WI38 (cell line): ENCODE results near the gene TOMM6.
A peak's percentile ranks its signal among the peaks of the same experiment; 100 is the strongest.

Source experiments
- H3K4me3 ChIP-seq: 2 replicates; pipeline ENCODE4 v1.5.1; 2011; ENCODE audit warnings: low read depth, mild to moderate bottlenecking, control low read depth, low read length
- CTCF ChIP-seq: IDR thresholded peaks from 2 replicates; pipeline ENCODE4 v1.5.1; 2012; ENCODE audit warnings: low read depth, mild to moderate bottlenecking, control low read depth, low read length

The TOMM6 gene

DNA sequence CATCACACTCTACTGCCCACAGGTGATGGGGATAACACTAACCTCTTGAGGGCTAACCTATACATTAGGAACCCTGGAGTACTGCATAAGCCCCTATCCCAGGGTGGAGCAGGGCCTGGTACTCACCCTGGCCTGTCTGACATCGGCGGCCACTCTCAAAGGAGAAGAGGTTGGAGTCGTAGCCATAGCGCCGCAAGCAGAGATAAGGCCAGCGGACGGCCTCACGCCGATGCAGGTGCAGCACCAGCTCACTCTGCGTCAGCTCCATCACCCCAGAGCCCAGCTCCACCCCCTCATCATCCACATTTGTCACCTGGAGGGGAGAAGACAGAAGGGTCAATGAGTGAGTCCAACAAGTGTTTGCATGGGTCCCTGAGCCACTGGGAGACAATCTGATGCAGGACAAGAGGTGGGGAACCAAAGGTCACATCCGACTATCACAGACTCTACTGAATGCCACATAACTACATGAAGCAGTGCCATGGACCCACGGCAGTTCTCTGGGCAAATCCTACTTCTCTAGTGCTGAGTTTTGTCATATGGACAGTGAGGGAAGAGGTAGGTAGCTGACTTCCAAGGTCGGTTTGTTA lies 12.1 kb upstream of the TOMM6 start:
- TF ChIP-seq CTCF = no peak
- H3K4me3 ChIP-seq = no peak overlapping the region

DNA sequence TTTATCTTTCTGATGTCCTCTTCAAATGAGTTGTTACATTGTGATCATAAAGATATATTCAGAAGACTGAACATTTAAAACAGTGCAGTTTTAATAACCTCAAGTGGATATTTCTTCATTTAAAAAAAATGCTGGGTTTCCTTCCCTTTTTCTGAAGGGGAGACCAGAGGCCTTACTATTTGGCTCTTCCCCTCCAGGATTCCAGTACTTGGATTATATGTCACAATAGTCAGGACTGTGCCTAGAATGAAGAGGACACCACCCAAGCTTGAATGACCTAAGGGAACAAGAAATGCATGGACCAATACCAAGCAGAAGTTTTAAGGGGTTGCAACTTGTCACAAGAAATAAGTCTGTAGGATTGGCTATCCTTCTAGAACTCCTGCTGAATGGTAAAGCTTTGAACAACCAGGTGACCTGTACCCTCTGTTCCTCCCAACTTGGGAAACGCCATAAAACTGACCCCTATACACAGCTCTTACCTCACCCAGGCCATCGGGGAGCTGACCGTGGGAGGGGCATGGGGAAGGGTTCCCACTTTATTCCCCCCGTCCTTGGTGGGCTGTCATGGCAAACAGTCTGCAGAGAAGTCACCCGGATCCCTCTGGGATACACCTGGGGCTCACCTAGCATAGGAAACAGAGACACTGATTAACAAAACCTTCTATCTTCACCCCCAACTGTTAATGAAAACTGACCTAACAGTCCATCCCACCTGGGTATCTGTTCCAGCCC lies 9.8 kb upstream of the TOMM6 start:
- no peak overlapping the region for H3K4me3 ChIP-seq
- no peak for TF ChIP-seq CTCF

DNA sequence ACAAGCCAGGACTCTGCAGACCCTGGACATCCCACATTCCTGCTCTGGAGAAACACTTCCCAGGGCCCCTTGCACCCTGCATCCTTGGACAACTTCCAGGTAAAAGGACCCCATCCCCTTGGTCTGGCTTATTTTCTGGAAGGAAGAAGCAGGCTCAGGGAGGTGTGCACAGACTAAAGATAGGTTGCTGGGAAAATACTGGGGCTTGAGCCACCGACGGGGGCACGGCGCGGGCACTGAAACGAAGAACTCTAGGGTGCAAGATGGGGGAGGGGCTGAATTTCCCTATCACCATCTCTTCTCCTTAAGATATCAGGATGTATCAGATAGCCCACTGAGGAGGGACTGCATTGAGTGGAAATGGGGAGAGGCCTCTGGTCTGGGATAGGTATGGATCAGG lies 8.6 kb upstream of the TOMM6 start:
- TF ChIP-seq CTCF = no peak
- H3K4me3 ChIP-seq = peak overlapping the region; percentile 76

GRCh38 chr6:41779336-41779735 lies 8.2 kb upstream of the TOMM6 start:
- peak overlapping the region; percentile 76 for H3K4me3 ChIP-seq
- no peak for TF ChIP-seq CTCF

- peak within 1 kb of the TSS; percentile 76 for H3K4me3 ChIP-seq
- peak; percentile 85 for TF ChIP-seq CTCF
Observed at GRCh38 chr6:41779788-41780550, 7.5 kb upstream of the TOMM6 start, which contains the start of gene FRS3. Gene FRS3, minus strand, starts transcription at chr6:41779900. Its CDS starts 2,913 bp downstream, at chr6:41776987.

GRCh38 chr6:41780551-41781365 lies 6.7 kb upstream of the TOMM6 start, which contains the start of gene PRICKLE4:
Gene PRICKLE4, plus strand, starts transcription at chr6:41780782. Its CDS starts 2,692 bp downstream, at chr6:41783474.
- TF ChIP-seq CTCF = no peak
- H3K4me3 ChIP-seq = peak within 1 kb of the TSS; percentile 76
